Duodenal mucosa (tissue), 2 donors: ENCODE data around the gene AHDC1.
A peak's percentile ranks its signal among the peaks of the same experiment; 100 is the strongest.

Experiments
- H3K27ac ChIP-seq: one replicate; pipeline ENCODE4 v1.7.0; 2013; ENCODE audit warnings: low read depth, low read length
- H3K27me3 ChIP-seq, 2 donors: one replicate each; pipeline ENCODE4 v1.7.0; 2013; ENCODE audit warnings: low read length in 2 of 2, control low read depth in 1 of 2; ENCODE audit not compliant: insufficient read depth in 2 of 2, control insufficient read depth in 1 of 2
- H3K36me3 ChIP-seq, 2 donors: one replicate each; pipeline ENCODE4 v1.7.0; 2013; ENCODE audit warnings: low read length in 2 of 2, control low read depth in 1 of 2; ENCODE audit not compliant: insufficient read depth in 2 of 2, control insufficient read depth in 1 of 2
- H3K4me1 ChIP-seq, 2 donors: one replicate each; pipeline ENCODE4 v1.7.0; 2013; ENCODE audit warnings: low read length in 2 of 2, control low read depth in 1 of 2; ENCODE audit not compliant: insufficient read depth in 2 of 2, control insufficient read depth in 1 of 2
- H3K4me3 ChIP-seq, 2 donors: one replicate each; pipeline ENCODE4 v1.7.0; 2013; ENCODE audit warnings: low read length in 2 of 2, low read depth in 1 of 2
- H3K9ac ChIP-seq, 2 donors: one replicate each; pipeline ENCODE4 v1.7.0; 2013; ENCODE audit warnings: low read length in 2 of 2, low read depth in 1 of 2
- H3K9me3 ChIP-seq, 2 donors: one replicate each; pipeline ENCODE4 v1.7.0; 2013; ENCODE audit warnings: low read length in 2 of 2, control low read depth in 1 of 2; ENCODE audit not compliant: control insufficient read depth in 1 of 2

The AHDC1 gene

DNA sequence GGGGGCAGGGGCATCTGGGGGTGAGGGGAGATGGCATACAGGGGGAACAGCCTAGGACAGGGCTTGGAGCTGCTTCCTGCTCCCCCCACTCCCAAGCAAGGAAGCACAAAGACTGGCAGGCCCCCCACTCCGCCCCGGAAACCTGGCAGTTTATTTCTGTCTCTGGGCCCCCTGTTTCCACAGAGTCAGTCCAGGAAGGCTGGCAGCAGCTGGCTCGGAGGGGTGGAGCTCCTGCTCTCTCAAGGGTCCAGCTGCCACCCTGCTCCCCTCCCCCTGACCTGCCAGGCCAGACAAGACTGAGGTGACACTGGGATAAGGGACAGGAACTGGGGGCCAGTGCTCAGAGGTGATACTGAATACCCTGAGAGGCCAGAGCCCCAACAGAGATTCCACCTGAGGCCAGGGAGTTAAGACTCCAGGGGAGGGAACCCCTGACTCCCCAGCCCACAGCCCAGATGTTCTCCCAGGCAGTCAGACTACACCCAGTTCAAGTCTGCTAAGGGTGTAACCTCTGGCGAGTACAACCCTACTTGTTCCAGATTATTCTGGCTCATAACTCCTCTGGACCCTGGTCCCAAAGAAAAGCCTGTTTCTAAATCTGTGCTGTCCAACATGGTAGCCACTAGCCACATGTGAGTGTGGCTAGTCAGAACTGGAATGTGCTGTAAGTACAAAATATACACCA is 26.3 kb downstream of the AHDC1 start:
- Histone ChIP-seq H3K9me3 (no peaks in the 10 kb centered on the region), H3K27ac (no peak overlapping the region), H3K36me3 (no peaks in the 10 kb centered on the region), H3K4me1 (peaks cover 11 to 24% of the 10 kb centered on the region in 2 donors), H3K4me3 (no peak overlapping the region), H3K9ac (no peak overlapping the region), H3K27me3 (no peaks in the 10 kb centered on the region)

DNA sequence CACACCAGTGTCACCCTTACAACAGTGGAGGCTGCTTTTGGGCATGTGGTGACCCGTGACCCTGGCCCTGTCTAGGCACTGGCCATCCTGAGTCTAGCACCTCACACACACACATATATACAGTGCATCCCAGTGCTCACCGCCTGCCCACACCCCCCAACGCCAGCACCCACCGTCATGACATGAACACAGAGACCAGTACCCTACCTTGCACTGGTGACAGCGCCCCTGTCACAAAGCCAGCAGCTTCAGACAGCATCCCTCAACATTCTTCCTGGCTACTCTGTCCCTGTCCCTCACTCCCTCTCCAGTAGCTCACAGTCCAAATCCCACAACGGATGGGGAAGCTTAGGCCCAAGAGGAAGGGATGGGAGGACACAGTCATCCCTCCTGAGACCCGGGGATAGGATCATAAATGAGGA is 27.1 kb downstream of the AHDC1 start:
- no peak overlapping the region for H3K4me3 ChIP-seq
- no peaks in the 10 kb centered on the region for H3K36me3 ChIP-seq
- no peak overlapping the region for H3K27ac ChIP-seq
- no peak overlapping the region for H3K9ac ChIP-seq
- peaks cover 18 to 33% of the 10 kb centered on the region in 2 donors for H3K4me1 ChIP-seq
- no peaks in the 10 kb centered on the region for H3K27me3 ChIP-seq
- H3K9me3 ChIP-seq, result no peaks in the 10 kb centered on the region

DNA sequence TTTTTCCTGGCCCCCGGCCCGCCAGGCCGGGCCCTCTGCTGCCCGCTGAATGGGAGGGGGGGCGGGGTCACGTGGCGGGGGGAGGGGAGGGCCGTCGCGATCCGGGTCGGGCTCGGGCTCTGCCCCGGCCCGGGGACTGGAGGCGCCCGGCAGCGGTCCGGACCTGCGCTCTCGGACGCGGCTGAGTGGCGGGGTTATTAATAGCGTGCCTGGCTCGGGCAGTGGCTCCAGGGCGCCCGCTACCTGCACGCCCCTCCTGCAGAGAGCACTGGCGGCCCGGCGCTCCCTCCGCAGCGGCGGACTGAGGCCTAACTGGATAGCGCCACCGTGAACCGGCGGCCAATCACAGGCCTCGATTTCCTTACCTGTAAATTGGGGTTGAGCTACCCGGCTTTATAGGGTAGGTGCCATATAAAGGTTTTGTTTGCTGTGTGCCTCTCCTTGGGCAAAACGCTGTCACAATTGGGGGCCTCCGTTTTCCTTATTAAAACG is 28.1 kb downstream of the AHDC1 start:
- no peak overlapping the region for H3K27ac ChIP-seq
- H3K9me3 ChIP-seq, result no peaks in the 10 kb centered on the region
- no peaks in the 10 kb centered on the region for H3K27me3 ChIP-seq
- H3K9ac ChIP-seq, result peak overlapping the region in 1 of 2 donors; percentile 43
- H3K4me1 ChIP-seq, result peaks cover 21 to 34% of the 10 kb centered on the region in 2 donors
- H3K36me3 ChIP-seq, result no peaks in the 10 kb centered on the region
- peak overlapping the region; percentile 48 to 55 for H3K4me3 ChIP-seq

DNA sequence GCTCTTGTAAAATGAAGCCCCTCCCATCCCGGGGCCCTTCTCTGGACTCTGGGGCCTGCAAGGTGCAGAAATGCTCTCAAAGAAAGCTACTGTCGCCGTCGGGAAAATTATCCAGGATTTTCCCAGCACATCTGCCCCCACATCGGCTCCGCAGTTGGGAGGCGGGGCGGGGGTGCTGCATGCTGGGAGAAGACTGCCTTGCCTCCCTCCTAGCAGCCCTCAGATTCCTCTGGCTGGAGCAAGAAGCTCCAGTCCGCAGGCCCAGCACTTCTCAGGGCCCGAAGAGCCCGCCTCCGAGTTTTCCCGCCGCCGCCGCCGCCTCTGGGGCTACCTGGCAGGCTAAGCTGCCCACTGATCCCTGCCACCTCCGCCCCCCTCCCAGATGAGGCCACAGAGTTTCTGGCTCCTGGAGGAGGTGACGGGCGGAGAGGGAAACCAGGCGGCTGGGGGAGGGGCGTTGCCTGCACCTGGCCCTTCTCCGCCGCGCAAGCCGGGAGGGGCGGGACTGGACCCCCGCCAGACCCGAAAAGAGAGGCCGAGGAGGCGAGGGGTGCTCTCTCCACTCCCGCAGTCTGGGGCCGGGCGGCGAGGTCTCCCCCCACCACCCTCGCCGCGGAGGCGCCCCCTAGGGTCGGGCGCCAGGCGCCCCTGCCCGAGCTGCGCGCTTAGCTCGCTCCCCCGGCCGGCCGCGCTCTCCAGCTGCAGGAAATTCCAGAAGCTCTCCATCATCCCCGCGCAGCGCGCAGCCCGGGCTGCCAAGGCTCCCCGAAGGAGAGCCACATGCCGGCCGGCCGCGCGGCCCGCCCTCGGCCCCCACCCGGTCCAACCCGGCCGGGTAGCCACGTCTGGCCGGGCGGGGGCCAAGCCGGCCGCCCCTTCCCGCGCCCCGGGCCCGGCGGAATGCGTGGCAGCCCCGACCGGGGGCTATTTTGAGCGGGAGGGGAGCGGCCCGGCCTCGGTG is 28.8 kb downstream of the AHDC1 start:
- Histone ChIP-seq H3K4me1 (peaks cover 21 to 34% of the 10 kb centered on the region in 2 donors), H3K4me3 (peak overlapping the region in 1 of 2 donors; percentile 48)

DNA sequence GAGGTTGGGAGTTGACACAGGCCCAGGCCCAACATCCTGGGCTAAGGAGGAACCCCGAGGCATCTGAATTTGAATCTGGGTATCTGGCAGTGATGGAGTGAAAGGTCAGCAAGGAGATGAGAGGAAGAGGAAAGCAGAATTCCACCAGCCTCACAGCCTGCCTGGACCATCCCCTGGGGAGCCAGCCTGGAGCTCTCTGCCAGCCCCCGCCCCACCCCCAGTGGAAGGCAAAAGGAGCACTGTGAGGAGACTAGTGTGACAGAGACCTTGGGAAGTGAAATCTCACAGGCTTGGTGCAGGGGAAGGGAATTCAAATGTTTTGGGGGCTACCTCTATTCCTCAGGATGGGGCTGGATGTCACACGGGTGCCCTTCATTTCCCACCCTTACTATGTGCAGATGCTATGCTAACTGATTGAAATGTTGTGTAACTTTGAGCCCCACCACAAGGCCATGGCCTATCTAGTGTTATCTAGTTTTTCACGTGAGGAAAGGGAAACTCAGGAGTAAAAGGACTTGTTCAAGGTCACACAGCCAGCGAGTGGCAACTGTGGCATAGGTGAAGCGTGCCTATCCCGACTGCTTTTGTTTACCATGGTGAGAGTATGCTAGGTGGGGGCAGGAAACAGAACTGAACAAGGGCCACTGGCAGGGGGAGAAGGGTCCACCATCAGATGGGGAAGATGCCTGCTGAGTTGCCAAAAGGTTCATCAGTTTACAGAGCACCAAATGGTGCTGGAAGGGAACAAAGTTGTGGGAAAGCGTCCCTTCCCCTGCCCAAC is 29.8 kb downstream of the AHDC1 start:
- Histone ChIP-seq H3K9ac (peak overlapping the region in 1 of 2 donors; percentile 54), H3K4me3 (no peak overlapping the region), H3K36me3 (no peaks in the 10 kb centered on the region), H3K27me3 (no peaks in the 10 kb centered on the region), H3K27ac (peak overlapping the region; percentile 34), H3K9me3 (no peaks in the 10 kb centered on the region), H3K4me1 (peaks cover 21 to 34% of the 10 kb centered on the region in 2 donors)

More for the DNA sequence above, 28.8 kb downstream of the AHDC1 start:
- peak overlapping the region; percentile 34 for H3K27ac ChIP-seq
- H3K36me3 ChIP-seq, result no peaks in the 10 kb centered on the region
- H3K9ac ChIP-seq, result no peak overlapping the region
- no peaks in the 10 kb centered on the region for H3K9me3 ChIP-seq
- no peaks in the 10 kb centered on the region for H3K27me3 ChIP-seq

DNA sequence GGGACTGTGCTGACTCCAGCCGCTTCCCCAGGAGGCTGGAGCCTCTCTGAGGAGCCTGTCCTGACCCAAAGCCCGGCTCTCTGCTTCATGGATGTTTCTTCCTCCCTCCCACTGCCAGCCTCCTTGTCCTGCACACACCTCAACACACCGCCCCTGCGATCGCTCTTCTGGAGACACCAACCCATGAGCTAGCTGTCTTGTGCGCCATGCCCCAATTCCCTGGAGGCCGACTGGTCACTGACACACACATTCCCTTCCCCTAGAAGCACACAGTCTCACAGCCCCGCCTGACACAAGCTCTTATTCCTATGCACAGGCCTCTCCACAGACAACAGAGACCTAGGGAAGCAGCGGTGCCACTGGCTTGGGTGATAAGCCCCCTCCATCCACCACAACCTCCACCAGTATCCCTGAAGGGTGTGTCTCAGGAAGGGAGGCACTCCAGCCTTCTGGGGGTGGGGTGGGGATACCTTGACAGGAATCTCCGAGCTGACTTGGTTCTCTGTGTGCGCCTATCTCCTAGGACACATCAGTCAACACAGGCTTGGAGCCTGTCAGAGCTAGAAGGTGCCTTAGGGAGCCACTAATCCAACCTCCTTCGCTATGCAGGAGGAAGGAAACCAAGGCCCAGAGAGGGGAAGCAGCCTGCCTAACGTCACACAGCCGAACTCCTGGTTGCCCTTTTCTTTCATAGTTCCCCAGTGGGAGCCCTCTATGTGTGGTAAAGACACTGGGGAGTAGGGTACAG is 31.1 kb downstream of the AHDC1 start:
- Histone ChIP-seq H3K27me3 (no peaks in the 10 kb centered on the region), H3K27ac (no peak overlapping the region), H3K36me3 (no peaks in the 10 kb centered on the region), H3K9ac (no peak overlapping the region), H3K9me3 (no peaks in the 10 kb centered on the region), H3K4me3 (no peak overlapping the region), H3K4me1 (peaks cover 26 to 39% of the 10 kb centered on the region in 2 donors)

DNA sequence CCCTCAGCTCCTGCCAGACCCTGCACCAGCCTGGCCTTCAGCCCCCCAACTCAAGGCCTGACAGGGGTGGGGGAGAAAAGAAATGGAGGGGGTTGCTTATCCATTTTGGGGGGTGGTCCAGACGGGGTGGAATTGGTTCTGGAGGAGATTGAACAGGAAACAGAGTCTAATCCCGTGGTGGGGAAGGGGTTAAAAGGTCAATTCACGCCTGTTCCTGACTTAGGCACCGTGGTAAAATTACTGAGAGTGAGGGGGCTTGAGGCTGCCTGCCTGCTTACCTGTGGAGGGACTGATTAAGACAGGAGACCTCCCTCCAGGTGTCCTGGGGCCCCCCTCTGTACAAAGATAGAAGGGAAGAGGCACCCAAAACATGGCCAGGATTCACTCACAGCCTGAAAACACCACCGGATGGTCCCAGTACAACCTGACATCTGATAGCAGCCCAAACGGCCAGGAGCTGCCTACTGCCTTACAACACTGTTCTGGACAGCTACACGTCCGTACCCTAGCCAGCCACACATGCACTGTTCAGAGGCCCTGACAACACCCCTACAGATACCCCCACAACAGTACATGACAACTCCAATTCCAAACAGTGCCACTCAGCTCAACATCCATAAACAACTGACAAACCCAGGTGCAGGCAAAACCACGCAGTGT is 31.8 kb downstream of the AHDC1 start:
- no peak overlapping the region for H3K4me3 ChIP-seq
- H3K36me3 ChIP-seq, result no peaks in the 10 kb centered on the region
- H3K4me1 ChIP-seq, result peaks cover 32 to 46% of the 10 kb centered on the region in 2 donors

DNA sequence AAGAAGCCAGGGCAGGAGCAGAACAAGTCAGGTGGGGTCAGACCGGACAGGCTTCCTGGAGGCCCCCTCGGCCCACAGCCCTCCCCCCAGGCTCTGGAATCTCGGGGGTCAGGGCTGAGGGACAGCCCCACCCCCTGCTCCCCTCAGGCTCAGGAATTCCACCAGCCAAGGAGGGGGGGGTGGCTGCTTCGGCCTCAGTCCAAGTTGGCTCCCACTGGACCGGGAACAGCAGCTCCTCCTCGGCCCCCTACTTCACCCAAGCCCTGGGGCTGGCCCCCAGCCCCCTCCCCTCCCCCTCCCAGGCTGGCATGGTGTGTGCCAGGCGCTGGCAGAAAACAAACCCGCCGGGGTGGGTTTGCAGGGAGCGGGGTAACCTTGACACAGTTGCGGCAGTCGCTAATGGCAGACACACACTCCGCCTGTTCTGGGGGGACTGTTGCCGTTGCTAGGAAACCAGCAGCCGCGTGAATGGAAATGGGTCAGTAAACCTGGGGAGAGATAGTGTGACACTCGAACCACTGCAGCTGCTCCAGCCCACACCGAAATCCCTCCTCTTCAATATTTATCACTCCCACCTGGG is 32.4 kb downstream of the AHDC1 start:
- H3K9ac ChIP-seq, result no peak overlapping the region

More for the DNA sequence above, 31.8 kb downstream of the AHDC1 start:
- H3K9ac ChIP-seq, result no peak overlapping the region
- H3K9me3 ChIP-seq, result no peaks in the 10 kb centered on the region
- H3K27me3 ChIP-seq, result no peaks in the 10 kb centered on the region
- no peak overlapping the region for H3K27ac ChIP-seq

DNA sequence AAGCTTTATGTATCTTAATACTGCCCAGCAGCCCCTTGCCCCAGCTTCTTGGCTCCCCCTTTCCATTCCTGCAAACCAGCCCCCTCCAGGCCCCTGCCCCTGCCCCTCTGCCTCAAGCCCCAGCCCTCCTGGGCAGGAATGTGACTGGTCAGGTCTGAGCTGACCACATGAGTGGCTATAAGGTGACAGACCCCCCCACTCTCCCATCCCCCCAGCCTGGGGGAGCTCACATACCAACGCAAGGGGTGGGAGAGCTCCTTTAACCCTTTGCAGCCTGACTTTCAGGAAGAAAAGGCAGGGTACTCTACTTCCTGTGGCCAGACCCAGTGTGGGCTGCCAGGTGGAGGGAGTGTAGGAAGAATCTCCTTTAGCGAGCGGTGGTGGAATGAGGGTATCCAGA is 33.2 kb downstream of the AHDC1 start:
- no peak overlapping the region for H3K9ac ChIP-seq
- no peaks in the 10 kb centered on the region for H3K9me3 ChIP-seq
- H3K4me1 ChIP-seq, result peaks cover 27 to 33% of the 10 kb centered on the region in 2 donors
- no peak overlapping the region for H3K4me3 ChIP-seq
- no peaks in the 10 kb centered on the region for H3K36me3 ChIP-seq
- H3K27me3 ChIP-seq, result no peaks in the 10 kb centered on the region
- H3K27ac ChIP-seq, result no peak overlapping the region

More for the DNA sequence above, 32.4 kb downstream of the AHDC1 start:
- H3K27me3 ChIP-seq, result no peaks in the 10 kb centered on the region
- no peaks in the 10 kb centered on the region for H3K36me3 ChIP-seq
- H3K4me3 ChIP-seq, result no peak overlapping the region
- peaks cover 32 to 40% of the 10 kb centered on the region in 2 donors for H3K4me1 ChIP-seq
- no peak overlapping the region for H3K27ac ChIP-seq
- H3K9me3 ChIP-seq, result no peaks in the 10 kb centered on the region
